ENCODE measurements around the gene ATP6AP1. TPM values are rescaled to one million over a fixed set of nuclear protein-coding genes. Genes with fewer than 3 reads are reported as not detected.

Gene ATP6AP1, protein sequence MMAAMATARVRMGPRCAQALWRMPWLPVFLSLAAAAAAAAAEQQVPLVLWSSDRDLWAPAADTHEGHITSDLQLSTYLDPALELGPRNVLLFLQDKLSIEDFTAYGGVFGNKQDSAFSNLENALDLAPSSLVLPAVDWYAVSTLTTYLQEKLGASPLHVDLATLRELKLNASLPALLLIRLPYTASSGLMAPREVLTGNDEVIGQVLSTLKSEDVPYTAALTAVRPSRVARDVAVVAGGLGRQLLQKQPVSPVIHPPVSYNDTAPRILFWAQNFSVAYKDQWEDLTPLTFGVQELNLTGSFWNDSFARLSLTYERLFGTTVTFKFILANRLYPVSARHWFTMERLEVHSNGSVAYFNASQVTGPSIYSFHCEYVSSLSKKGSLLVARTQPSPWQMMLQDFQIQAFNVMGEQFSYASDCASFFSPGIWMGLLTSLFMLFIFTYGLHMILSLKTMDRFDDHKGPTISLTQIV
- total RNA-seq (2011; cell fraction: chromatin; rRNA removed; ENCODE audit: low replicate concordance) = 70.8 and 156 TPM in 2 replicates
- 194 and 228 TPM in 2 replicates for total RNA-seq (2011; cell fraction: nucleolus; rRNA removed)
- total RNA-seq (2011; cell fraction: nucleoplasm; rRNA removed) = 158 and 184 TPM in 2 replicates
- total RNA-seq (2014; rRNA removed) (52.9 and 56.2 TPM in 2 replicates), total RNA-seq (2014; rRNA removed; fragmentation: Illumina TruSeq; extraction: Trizol) (26.5 and 30.1 TPM in 2 replicates), total RNA-seq (2015; rRNA removed; fragmentation: Illumina TruSeq; extraction: Trizol) (47.3 and 50.0 TPM in 2 replicates), total RNA-seq (2021) (75.6 and 81.4 TPM in 2 replicates), polyA plus RNA-seq (2011; rRNA removed) (60.7 and 93.2 TPM in 2 replicates), polyA plus RNA-seq (2014; fragmentation: Illumina TruSeq; extraction: Trizol) (90.5 and 100 TPM in 2 replicates), polyA plus RNA-seq (2014; fragmentation: Nextera tagmentation; extraction: Ambion mirVana) (10 to 100 TPM in 1 of 2 experiments, 1 to 10 TPM in 1; 8.3 to 12.3 TPM), polyA plus RNA-seq (2014; rRNA removed) (67.1 and 72.0 TPM in 2 replicates), polyA minus RNA-seq (2011; rRNA and poly(A)+ RNA removed) (48.9 and 56.6 TPM in 2 replicates), Bru-seq, nascent RNA (percentile 77 among the genes with signal in this experiment), BruChase-seq, experiment 1, labeled RNA remaining after a 2-hour chase (percentile 75 among the genes with signal in this experiment), BruChase-seq, experiment 2, labeled RNA remaining after a 6-hour chase (percentile 84 among the genes with signal in this experiment)
- polyA plus RNA-seq (2011; cell fraction: cytosol; rRNA removed) = 177 and 195 TPM in 2 replicates
- polyA plus RNA-seq (2011; cell fraction: nucleus; rRNA removed) = 93.6 and 94.2 TPM in 2 replicates
- polyA plus RNA-seq (2012) = 82.8 and 171 TPM in 2 replicates
- polyA minus RNA-seq (2011; cell fraction: cytosol; rRNA and poly(A)+ RNA removed) = 78.1 and 123 TPM in 2 replicates
- 13.7 and 29.0 TPM in 2 replicates for polyA minus RNA-seq (2011; cell fraction: nucleus; rRNA and poly(A)+ RNA removed)
- long read RNA-seq, experiment 1, full-length matches to known transcripts = 225 of 320 reads
- long read RNA-seq, experiment 1, partial matches to known transcripts = 33 of 320 reads
- long read RNA-seq, experiment 1, other reads (novel, unspliced or antisense) = 62 of 320 reads
- long read RNA-seq, experiment 2, transcript ATP6AP1-201 (10 exons, 2,099 nt) = major isoform, 101 of 153 reads
- long read RNA-seq, experiment 2, partial matches to known transcripts = 33 of 153 reads
- long read RNA-seq, experiment 2, other reads (novel, unspliced or antisense) = 17 of 153 reads
- long read RNA-seq, experiment 3, transcript ATP6AP1-201 (10 exons, 2,099 nt) = major isoform, 71 of 79 reads
- long read RNA-seq, experiment 3, partial matches to known transcripts = 6 of 79 reads
- long read RNA-seq, experiment 3, other reads (novel, unspliced or antisense) = 2 of 79 reads

DNA sequence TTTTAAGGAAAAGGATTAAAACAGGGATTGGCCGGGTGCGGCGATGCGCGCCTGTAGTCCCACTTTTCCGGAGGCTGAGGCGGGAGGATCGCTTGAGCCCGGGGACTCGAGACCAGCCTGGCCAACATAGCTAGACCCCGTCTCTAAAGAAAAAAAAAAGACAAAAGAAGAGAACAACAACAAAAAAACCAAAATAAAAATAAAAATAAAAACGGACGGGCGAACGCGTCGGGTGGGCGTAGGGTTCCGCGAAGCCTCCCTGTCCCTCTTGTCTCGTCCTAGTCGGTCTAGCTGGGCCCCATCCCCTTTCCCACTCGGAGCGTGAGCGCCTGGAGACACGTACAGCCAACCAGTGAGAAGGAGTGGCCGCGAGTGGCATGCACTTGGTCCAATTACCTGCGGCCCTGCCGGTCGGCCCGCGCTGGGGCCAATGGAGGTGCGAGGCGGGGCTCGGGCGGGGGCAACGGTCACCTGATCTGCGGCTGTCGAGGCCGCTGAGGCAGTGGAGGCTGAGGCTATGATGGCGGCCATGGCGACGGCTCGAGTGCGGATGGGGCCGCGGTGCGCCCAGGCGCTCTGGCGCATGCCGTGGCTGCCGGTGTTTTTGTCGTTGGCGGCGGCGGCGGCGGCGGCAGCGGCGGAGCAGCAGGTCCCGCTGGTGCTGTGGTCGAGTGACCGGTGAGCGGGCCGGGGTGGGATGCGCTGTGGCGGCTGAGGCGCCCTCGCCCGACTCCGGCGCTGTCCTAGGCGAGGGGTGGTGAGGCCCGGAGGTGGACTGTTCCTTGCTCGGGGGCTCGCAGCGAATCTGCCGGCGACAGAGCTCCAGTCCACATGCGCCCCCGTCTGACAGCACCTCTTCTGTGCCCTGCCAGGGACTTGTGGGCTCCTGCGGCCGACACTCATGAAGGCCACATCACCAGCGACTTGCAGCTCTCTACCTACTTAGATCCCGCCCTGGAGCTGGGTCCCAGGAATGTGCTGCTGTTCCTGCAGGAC lies at the start of gene ATP6AP1:
Gene ATP6AP1 (plus strand): TSS at position 502 of the 996 bp plus-strand sequence. CDS start 16 bp downstream, at position 518.
- CTCF ChIA-PET (ENCODE audit: low intra/inter-chr PET ratio) = no interaction called here
- WGBS (ENCODE audit: insufficient coverage, low coverage, missing lambda C conversion rate) = 5% methylated on average over 58 of the region's 87 CpGs
- Histone ChIP-seq H3K4me1 (replicated peaks in 1 of 2; ENCODE audit: control insufficient read depth in 2 of 2, insufficient read depth in 2 of 2, low read length in 2 of 2) (peaks cover 27 to 51% of the 10 kb centered on the region in 2 experiments; a peak in 4 of 5 replicates), H3K27ac (ENCODE audit: extremely low read depth, low read depth, low read length) (peak within 1 kb of the TSS; percentile 66), H3K4me2 (ENCODE audit: insufficient read depth, low read length) (peak within 1 kb of the TSS; percentile 90), H3K4me3 (peak within 1 kb of the TSS; percentile 79), H3K36me3 (ENCODE audit: control insufficient read depth, insufficient read depth, low read length) (peaks cover 31% of the 10 kb centered on the region; the same call in 2 of the 3 replicates), H4K20me1 (replicated peaks; ENCODE audit: control insufficient read depth, insufficient read depth, low read length) (no peaks in the 10 kb centered on the region), H3K9me1 (ENCODE audit: control insufficient read depth, insufficient read depth, low read length) (no peaks in the 10 kb centered on the region), H3K79me2 (ENCODE audit: control insufficient read depth, insufficient read depth, low read length) (peaks cover 35% of the 10 kb centered on the region), H2AFZ (ENCODE audit: low read depth, low read length) (peak within 1 kb of the TSS; percentile 71), H3K9ac (ENCODE audit: insufficient read depth in 1 of 2, low read depth in 2 of 2, low read length in 2 of 2) (peak within 1 kb of the TSS; percentile 69 to 95), H3K27me3 (ENCODE audit: control insufficient read depth in 2 of 2, insufficient read depth in 2 of 2, low read length in 2 of 2) (no peaks in the 10 kb centered on the region), H3K9me3 (replicated peaks; ENCODE audit: control insufficient read depth, insufficient read depth, low read depth, low read length) (no peaks in the 10 kb centered on the region)
- POLR2A ChIA-PET = interaction anchor here (0.6 to 2.1 kb wide), 6 partner anchors 13 to 458 kb away, joined by 3 to 26 read pairs (median 4); partner anchors contain the start of gene RPL10
- BruUV-seq (replicated peaks) = no TSS peak
- in situ Hi-C loops (cut with MboI) (no loop called here), intact Hi-C loops (cut with micrococcal nuclease) (loop anchor here (5.0 kb wide), 2 partner anchors 49 to 99 kb away; partner anchors contain the start of gene LAGE3)
- DNase-seq (ENCODE audit: extremely low read depth in 1 of 4, low spot score in 3 of 4) = peak; percentile 85 to 95 (median 93)
- FAIRE-seq = peak; percentile 89
- ATAC-seq = peak; percentile 97
- TF ChIP-seq NFE2L1 (tag; IDR thresholded peaks at IDR 0.05; ENCODE audit: borderline replicate concordance, low read depth) (no peak), CHD1 (IDR thresholded peaks at IDR 0.05; ENCODE audit: low read length) (no peak), RBM25 (IDR thresholded peaks at IDR 0.05; ENCODE audit: low read depth, low read length, severe bottlenecking) (peak; percentile 99), HCFC1 (IDR thresholded peaks at IDR 0.05; ENCODE audit: low read depth, low read length) (no peak), HDAC1 (IDR thresholded peaks at IDR 0.05) (no peak), JUND (IDR thresholded peaks at IDR 0.05; ENCODE audit: borderline replicate concordance, low read depth, low read length) (no peak), JUND (tag; IDR thresholded peaks at IDR 0.05; ENCODE audit: borderline replicate concordance, low read depth, low read length) (0 out of 3 replicates have a peak, but pooled peaks have one; percentile 4), NFE2 (IDR thresholded peaks at IDR 0.05; ENCODE audit: low read depth) (no peak), ZC3H8 (IDR thresholded peaks at IDR 0.05) (no peak), KAT2B (IDR thresholded peaks at IDR 0.05; ENCODE audit: low read depth, low read length) (no peak)
- TF ChIP-seq, protein P1, sequence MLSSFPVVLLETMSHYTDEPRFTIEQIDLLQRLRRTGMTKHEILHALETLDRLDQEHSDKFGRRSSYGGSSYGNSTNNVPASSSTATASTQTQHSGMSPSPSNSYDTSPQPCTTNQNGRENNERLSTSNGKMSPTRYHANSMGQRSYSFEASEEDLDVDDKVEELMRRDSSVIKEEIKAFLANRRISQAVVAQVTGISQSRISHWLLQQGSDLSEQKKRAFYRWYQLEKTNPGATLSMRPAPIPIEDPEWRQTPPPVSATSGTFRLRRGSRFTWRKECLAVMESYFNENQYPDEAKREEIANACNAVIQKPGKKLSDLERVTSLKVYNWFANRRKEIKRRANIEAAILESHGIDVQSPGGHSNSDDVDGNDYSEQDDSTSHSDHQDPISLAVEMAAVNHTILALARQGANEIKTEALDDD (IDR thresholded peaks at IDR 0.05) = no peak
- TF ChIP-seq, protein P2, sequence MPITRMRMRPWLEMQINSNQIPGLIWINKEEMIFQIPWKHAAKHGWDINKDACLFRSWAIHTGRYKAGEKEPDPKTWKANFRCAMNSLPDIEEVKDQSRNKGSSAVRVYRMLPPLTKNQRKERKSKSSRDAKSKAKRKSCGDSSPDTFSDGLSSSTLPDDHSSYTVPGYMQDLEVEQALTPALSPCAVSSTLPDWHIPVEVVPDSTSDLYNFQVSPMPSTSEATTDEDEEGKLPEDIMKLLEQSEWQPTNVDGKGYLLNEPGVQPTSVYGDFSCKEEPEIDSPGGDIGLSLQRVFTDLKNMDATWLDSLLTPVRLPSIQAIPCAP (CRISPR knock-in tag; IDR thresholded peaks at IDR 0.05; ENCODE audit: borderline replicate concordance) = no peak

Data from K562 (cell line).